HCT116 (cell line): ENCODE measurements around the gene SLC25A21. TPM values are rescaled to one million over a fixed set of nuclear protein-coding genes. Genes with fewer than 3 reads are reported as not detected.

Source experiments
- ATAC-seq: fragments of 200-7000 bp; cut with Tn5 transposase; 2 replicates; pipeline ENCODE4 v1.9.1; 2020; ENCODE audit warnings: mild to moderate bottlenecking, moderate library complexity
- BruUV-seq: library from RNA; stranded (reverse); fragments of 400-500 nt; replicated peaks from 2 replicates; lab custom pipeline; 2021; lab: Mats Ljungman, UMichigan
- CTCF ChIA-PET: fragments of 300-600 bp; sonication (Branson Sonifier 250); formaldehyde crosslinking; loops from one replicate; lab custom pipeline; 2021; ENCODE audit warnings: antibody characterized with exemption; lab: Charles Lee
- POLR2A ChIA-PET: fragments of 300-600, 350-600 bp; sonication (Branson Sonifier 250); formaldehyde crosslinking; loops from one replicate; lab custom pipeline; 2021; ENCODE audit warnings: antibody characterized with exemption; lab: Charles Lee
- RAD21 ChIA-PET, 2 experiments: fragments of 300-600 bp; sonication (Branson Sonifier 250); formaldehyde crosslinking; loops; one replicate each; lab custom pipeline; 2023; ENCODE audit warnings: low total read pairs in 2 of 2; ENCODE audit not compliant: uncharacterized antibody in 2 of 2, unreplicated experiment in 2 of 2, low non-redundant PET in 1 of 2; lab: Charles Lee
- DNase-seq: peaks from one replicate; pipeline ENCODE4 v3.0.0-alpha.2; 2010; ENCODE audit warnings: low read depth, low spot score
- H2AFZ ChIP-seq: fragments of 200-600 bp; shearing (Covaris generic), sonication (generic); 2 replicates; pipeline ENCODE4 v1.6.1; 2017; ENCODE audit warnings: low read depth, mixed run types, mixed read lengths, antibody characterized with exemption, low read length; ENCODE audit not compliant: poor library complexity, severe bottlenecking
- H3K27ac ChIP-seq: 2 replicates; pipeline ENCODE4 v1.5.1; 2012; ENCODE audit warnings: low read depth, low read length
- H3K27me3 ChIP-seq: fragments of 200-600 bp; sonication (generic); 2 replicates; pipeline ENCODE4 v1.6.1; 2016; ENCODE audit warnings: mixed run types, low read length, mixed read lengths; ENCODE audit not compliant: insufficient read depth
- H3K36me3 ChIP-seq, 2 experiments: fragments of 200-500 bp in 1 of 2; fragments of 200-600 bp in 1 of 2; sonication (Bioruptor generic) in 1 of 2; sonication (generic) in 1 of 2; 2 replicates each; pipeline versions ENCODE4 v1.5.1 to v1.6.1; 2014 to 2016; ENCODE audit warnings: low read length in 2 of 2, inconsistent platforms in 1 of 2, mixed read lengths in 1 of 2, mixed run types in 1 of 2; ENCODE audit not compliant: insufficient read depth in 2 of 2, control insufficient read depth in 1 of 2
- H3K4me1 ChIP-seq, 2 experiments: fragments of 200-600 bp in 1 of 2; sonication (generic) in 1 of 2; 2 replicates each; pipeline versions ENCODE4 v1.5.1 to v1.6.1; 2012 to 2017; ENCODE audit warnings: low read length in 2 of 2, inconsistent platforms in 1 of 2, mild to moderate bottlenecking in 1 of 2, mixed read lengths in 1 of 2, mixed run types in 1 of 2, moderate library complexity in 1 of 2; ENCODE audit not compliant: insufficient read depth in 2 of 2, control insufficient read depth in 1 of 2
- H3K4me2 ChIP-seq: fragments of 200-600 bp; sonication (generic); 2 replicates; pipeline ENCODE4 v1.6.1; 2017; ENCODE audit warnings: mixed run types, low read length, mixed read lengths
- H3K4me3 ChIP-seq, 2 experiments: fragments of 200-600 bp in 1 of 2; sonication (generic) in 1 of 2; replicated peaks in 1 of 2; 2 replicates each; pipeline ENCODE4 v1.5.1; 2011 to 2016; ENCODE audit warnings: low read length in 2 of 2, control low read depth in 1 of 2, low read depth in 1 of 2, mild to moderate bottlenecking in 1 of 2, mixed read lengths in 1 of 2, mixed run types in 1 of 2
- H3K79me2 ChIP-seq: fragments of 200-600 bp; sonication (generic); 2 replicates; pipeline ENCODE4 v1.6.1; 2017; ENCODE audit warnings: mild to moderate bottlenecking, mixed run types, low read length, moderate library complexity, mixed read lengths; ENCODE audit not compliant: insufficient read depth
- H3K9ac ChIP-seq: fragments of 200-600 bp; sonication (generic); 2 replicates; pipeline ENCODE4 v1.6.1; 2016; ENCODE audit warnings: low read length, mixed read lengths
- H3K9me2 ChIP-seq: fragments of 200-600 bp; sonication (generic), shearing (Covaris generic); 2 replicates; pipeline ENCODE4 v1.6.1; 2017; ENCODE audit warnings: mixed run types, mild to moderate bottlenecking, moderate library complexity; ENCODE audit not compliant: insufficient read depth
- H3K9me3 ChIP-seq, 2 experiments: fragments of 200-500 bp in 1 of 2; fragments of 200-600 bp in 1 of 2; sonication (Bioruptor generic) in 1 of 2; sonication (generic) in 1 of 2; 2 replicates each; pipeline ENCODE4 v1.6.1; 2014 to 2017; ENCODE audit warnings: low read length in 2 of 2, mixed read lengths in 2 of 2, inconsistent platforms in 1 of 2, low read depth in 1 of 2, mild to moderate bottlenecking in 1 of 2, mixed run types in 1 of 2, moderate library complexity in 1 of 2; ENCODE audit not compliant: control insufficient read depth in 1 of 2, insufficient read depth in 1 of 2
- H4K20me1 ChIP-seq: fragments of 200-600 bp; sonication (generic), shearing (Covaris generic); 2 replicates; pipeline ENCODE4 v1.6.1; 2017; ENCODE audit warnings: mixed run types, mild to moderate bottlenecking, moderate library complexity; ENCODE audit not compliant: insufficient read depth
- CBX3 ChIP-seq: IDR thresholded peaks from 2 replicates; pipeline ENCODE4 v1.6.1; 2012; ENCODE audit warnings: low read depth
- CEBPB ChIP-seq: IDR thresholded peaks from 2 replicates; pipeline ENCODE4 v1.6.1; 2012; ENCODE audit warnings: low read depth
- EGR1 ChIP-seq: IDR thresholded peaks from 2 replicates; pipeline ENCODE4 v1.6.1; 2012; ENCODE audit warnings: low read depth
- ELF1 ChIP-seq: IDR thresholded peaks from 2 replicates; pipeline ENCODE4 v1.6.1; 2012; ENCODE audit warnings: low read depth, borderline replicate concordance
- EZH2phosphoT487 ChIP-seq: fragments of 200-600 bp; IDR thresholded peaks from 2 replicates; pipeline ENCODE4 v1.6.1; 2018; ENCODE audit warnings: antibody characterized with exemption, borderline replicate concordance
- FOSL1 ChIP-seq: IDR thresholded peaks from 2 replicates; pipeline ENCODE4 v1.6.1; 2012; ENCODE audit warnings: low read depth
- POLR2A ChIP-seq: IDR thresholded peaks from 2 replicates; pipeline ENCODE4 v1.7.0; 2011; ENCODE audit warnings: borderline replicate concordance; ENCODE audit not compliant: insufficient read depth, insufficient read length; ENCODE audit errors: extremely low read depth
- SP1 ChIP-seq: IDR thresholded peaks from 2 replicates; pipeline ENCODE4 v1.6.1; 2012; ENCODE audit warnings: low read depth
- SRF ChIP-seq: IDR thresholded peaks from 2 replicates; pipeline ENCODE4 v1.6.1; 2012; ENCODE audit warnings: low read depth
- TCF7L2 ChIP-seq: IDR thresholded peaks from 2 replicates; pipeline ENCODE4 v1.7.0; 2011; ENCODE audit warnings: borderline replicate concordance, inconsistent platforms; ENCODE audit not compliant: insufficient read depth, insufficient read length; ENCODE audit errors: extremely low read depth
- ZBTB33 ChIP-seq: IDR thresholded peaks from 2 replicates; pipeline ENCODE4 v1.6.1; 2011; ENCODE audit warnings: mild to moderate bottlenecking, low read length, moderate library complexity; ENCODE audit not compliant: insufficient replicate concordance; ENCODE audit errors: extremely low read depth
- ZNF274 ChIP-seq: fragments of 200-500 bp; sonication (Bioruptor generic); IDR thresholded peaks from 2 replicates; pipeline ENCODE4 v1.6.1; 2014; ENCODE audit warnings: mild to moderate bottlenecking, low read depth, low read length, inconsistent platforms
- intact Hi-C: fragments of 100-400 bp; cut with micrococcal nuclease; formaldehyde crosslinking; loops from 2 replicates; pipeline ENCODE4 v1.10.0; 2022
- total RNA-seq: library from RNA; stranded (reverse); gene quantifications from one replicate; pipeline ENCODE4 v1.2.1, GENCODE V29; 2021; ENCODE audit not compliant: unreplicated experiment
- TF ChIP-seq, protein P1 (sequence below): IDR thresholded peaks from 2 replicates; pipeline ENCODE4 v1.6.1; 2012
- TF ChIP-seq, protein P2 (sequence below): IDR thresholded peaks from 2 replicates; pipeline ENCODE4 v1.6.1; 2012; ENCODE audit warnings: low read depth
- TF ChIP-seq, protein P3 (sequence below): IDR thresholded peaks from 2 replicates; pipeline ENCODE4 v1.6.1; 2012

SLC25A21 gene
- total RNA-seq, 1 experiment from 2014 or later = 3.5 TPM

DNA sequence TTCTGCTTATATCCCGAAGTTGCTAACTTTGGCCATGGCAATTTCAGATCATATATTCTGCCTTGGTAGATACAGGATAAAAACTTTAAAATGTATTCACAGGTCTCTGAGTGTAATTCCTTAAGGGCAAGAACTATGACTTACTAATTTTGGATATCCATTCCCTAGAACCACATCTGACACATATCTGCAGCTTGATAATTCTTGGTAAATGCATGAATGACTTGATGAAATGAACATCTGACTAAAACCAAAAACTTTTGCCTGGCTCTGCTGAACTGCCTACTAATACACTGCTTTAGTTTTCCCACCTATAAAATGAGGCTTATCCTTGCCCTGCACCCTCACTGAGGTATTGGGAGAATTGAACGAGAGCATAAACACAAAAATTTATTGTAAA is 32.2 kb downstream of the SLC25A21 start:
- Histone ChIP-seq H3K36me3 (no peaks in the 10 kb centered on the region), H3K4me1 (no peaks in the 10 kb centered on the region), H3K27me3 (no peaks in the 10 kb centered on the region), H3K4me2 (no peak overlapping the region), H3K4me3 (no peak overlapping the region), H3K79me2 (no peaks in the 10 kb centered on the region), H3K9ac (no peak overlapping the region), H3K9me2 (no peaks in the 10 kb centered on the region), H3K9me3 (no peaks in the 10 kb centered on the region), H2AFZ (no peak overlapping the region), H3K27ac (no peak overlapping the region), H4K20me1 (no peaks in the 10 kb centered on the region)
- BruUV-seq = no TSS peak
- no peak for TF ChIP-seq FOSL1
- intact Hi-C loops = loop anchor here (10.0 kb wide), 1 partner anchor 1185 kb away; no protein-coding TSS in a partner anchor
- DNase-seq (no peak), ATAC-seq (no peak)
- RAD21 ChIA-PET = no interaction called here
- POLR2A ChIA-PET = no interaction called here
- CTCF ChIA-PET = interaction anchor here (2.5 kb wide), 1 partner anchor 9 kb away, joined by 19 read pairs; no protein-coding TSS in a partner anchor

- no peak for ATAC-seq
- intact Hi-C loops = loop anchor here (10.0 kb wide), 1 partner anchor 1185 kb away; no protein-coding TSS in a partner anchor
- TF ChIP-seq ZNF274 (no peak), CEBPB (no peak), EZH2phosphoT487 (no peak), SRF (no peak), TCF7L2 (no peak), EGR1 (no peak), ELF1 (no peak), FOSL1 (no peak), ZBTB33 (no peak), CBX3 (no peak), SP1 (no peak), POLR2A (no peak)
- TF ChIP-seq, protein P1, sequence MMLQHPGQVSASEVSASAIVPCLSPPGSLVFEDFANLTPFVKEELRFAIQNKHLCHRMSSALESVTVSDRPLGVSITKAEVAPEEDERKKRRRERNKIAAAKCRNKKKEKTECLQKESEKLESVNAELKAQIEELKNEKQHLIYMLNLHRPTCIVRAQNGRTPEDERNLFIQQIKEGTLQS = no peak
- TF ChIP-seq, protein P2, sequence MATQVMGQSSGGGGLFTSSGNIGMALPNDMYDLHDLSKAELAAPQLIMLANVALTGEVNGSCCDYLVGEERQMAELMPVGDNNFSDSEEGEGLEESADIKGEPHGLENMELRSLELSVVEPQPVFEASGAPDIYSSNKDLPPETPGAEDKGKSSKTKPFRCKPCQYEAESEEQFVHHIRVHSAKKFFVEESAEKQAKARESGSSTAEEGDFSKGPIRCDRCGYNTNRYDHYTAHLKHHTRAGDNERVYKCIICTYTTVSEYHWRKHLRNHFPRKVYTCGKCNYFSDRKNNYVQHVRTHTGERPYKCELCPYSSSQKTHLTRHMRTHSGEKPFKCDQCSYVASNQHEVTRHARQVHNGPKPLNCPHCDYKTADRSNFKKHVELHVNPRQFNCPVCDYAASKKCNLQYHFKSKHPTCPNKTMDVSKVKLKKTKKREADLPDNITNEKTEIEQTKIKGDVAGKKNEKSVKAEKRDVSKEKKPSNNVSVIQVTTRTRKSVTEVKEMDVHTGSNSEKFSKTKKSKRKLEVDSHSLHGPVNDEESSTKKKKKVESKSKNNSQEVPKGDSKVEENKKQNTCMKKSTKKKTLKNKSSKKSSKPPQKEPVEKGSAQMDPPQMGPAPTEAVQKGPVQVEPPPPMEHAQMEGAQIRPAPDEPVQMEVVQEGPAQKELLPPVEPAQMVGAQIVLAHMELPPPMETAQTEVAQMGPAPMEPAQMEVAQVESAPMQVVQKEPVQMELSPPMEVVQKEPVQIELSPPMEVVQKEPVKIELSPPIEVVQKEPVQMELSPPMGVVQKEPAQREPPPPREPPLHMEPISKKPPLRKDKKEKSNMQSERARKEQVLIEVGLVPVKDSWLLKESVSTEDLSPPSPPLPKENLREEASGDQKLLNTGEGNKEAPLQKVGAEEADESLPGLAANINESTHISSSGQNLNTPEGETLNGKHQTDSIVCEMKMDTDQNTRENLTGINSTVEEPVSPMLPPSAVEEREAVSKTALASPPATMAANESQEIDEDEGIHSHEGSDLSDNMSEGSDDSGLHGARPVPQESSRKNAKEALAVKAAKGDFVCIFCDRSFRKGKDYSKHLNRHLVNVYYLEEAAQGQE = no peak
- TF ChIP-seq, protein P3, sequence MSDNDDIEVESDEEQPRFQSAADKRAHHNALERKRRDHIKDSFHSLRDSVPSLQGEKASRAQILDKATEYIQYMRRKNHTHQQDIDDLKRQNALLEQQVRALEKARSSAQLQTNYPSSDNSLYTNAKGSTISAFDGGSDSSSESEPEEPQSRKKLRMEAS = no peak
These were observed 32.7 kb downstream of the SLC25A21 start for GRCh38 chr14:37139710-37140109.

More at GRCh38 chr14:37139710-37140109, 32.7 kb downstream of the SLC25A21 start:
- ChIA-PET POLR2A (no interaction called here), CTCF (interaction anchor here (2.5 kb wide), 1 partner anchor 10 kb away, joined by 19 read pairs; no protein-coding TSS in a partner anchor), RAD21 (no interaction called here)
- no peak overlapping the region for H3K4me3 ChIP-seq
- no peak overlapping the region for H3K9ac ChIP-seq
- H3K27ac ChIP-seq = no peak overlapping the region
- no peaks in the 10 kb centered on the region for H3K36me3 ChIP-seq
- H3K9me3 ChIP-seq = no peaks in the 10 kb centered on the region
- H3K4me1 ChIP-seq = no peaks in the 10 kb centered on the region
- BruUV-seq = no TSS peak
- H4K20me1 ChIP-seq = no peaks in the 10 kb centered on the region
- no peaks in the 10 kb centered on the region for H3K9me2 ChIP-seq
- no peaks in the 10 kb centered on the region for H3K79me2 ChIP-seq
- no peak overlapping the region for H3K4me2 ChIP-seq
- no peak overlapping the region for H2AFZ ChIP-seq
- DNase-seq = no peak
- no peaks in the 10 kb centered on the region for H3K27me3 ChIP-seq
